H1 (cell line): Measurements from ENCODE around the gene DRD5.
"Not testable (repeated sequence)": the region's sequence is repeated elsewhere in the genome, so short reads cannot be mapped to it uniquely, and the experiment has no call there.

Source experiments
- CBX5 ChIP-seq: fragments of 300-800, 300-1000 bp; sonication (generic); IDR thresholded peaks from 2 replicates; pipeline ENCODE4 v1.7.1; 2016; ENCODE audit warnings: antibody characterized with exemption, low read length, low read depth
- CHD2 ChIP-seq: IDR thresholded peaks from 2 replicates; pipeline ENCODE4 v1.6.1; 2012; ENCODE audit warnings: low read length, improper control_type of control experiment
- EGR1 ChIP-seq: IDR thresholded peaks from 2 replicates; pipeline ENCODE4 v1.6.1; 2011; ENCODE audit warnings: low read depth, low read length, borderline replicate concordance
- GABPA ChIP-seq: IDR thresholded peaks from 2 replicates; pipeline ENCODE4 v1.6.1; 2011; ENCODE audit warnings: mild to moderate bottlenecking, low read length, moderate library complexity, borderline replicate concordance; ENCODE audit not compliant: insufficient read depth
- JUN ChIP-seq: IDR thresholded peaks from 2 replicates; pipeline ENCODE4 v1.6.1; 2011; ENCODE audit warnings: low read depth, mild to moderate bottlenecking, improper control_type of control experiment, low read length
- KDM1A ChIP-seq: fragments of 200-600, 300-600 bp; sonication (generic); IDR thresholded peaks from 2 replicates; pipeline ENCODE4 v1.7.1; 2016; ENCODE audit warnings: mild to moderate bottlenecking, low read length, borderline replicate concordance
- RAD21 ChIP-seq, 2 experiments: IDR thresholded peaks in 1 of 2; conservative IDR thresholded peaks in 1 of 2; 2 replicates each; pipeline ENCODE4 v1.6.1; 2011; ENCODE audit warnings: low read depth in 2 of 2, low read length in 2 of 2, improper control_type of control experiment in 1 of 2, inconsistent platforms in 1 of 2, mild to moderate bottlenecking in 1 of 2, moderate library complexity in 1 of 2
- SIN3A ChIP-seq, 2 experiments: IDR thresholded peaks in 1 of 2; conservative IDR thresholded peaks in 1 of 2; 2 replicates each; pipeline ENCODE4 v1.6.1; 2011 to 2012; ENCODE audit warnings: low read length in 2 of 2, improper control_type of control experiment in 1 of 2, low read depth in 1 of 2, mild to moderate bottlenecking in 1 of 2
- SIX5 ChIP-seq: IDR thresholded peaks from 2 replicates; pipeline ENCODE4 v1.6.1; 2011; ENCODE audit warnings: mild to moderate bottlenecking, low read depth, low read length
- TAF1 ChIP-seq: IDR thresholded peaks from 2 replicates; pipeline ENCODE4 v1.6.1; 2011; ENCODE audit warnings: mild to moderate bottlenecking, low read depth, low read length
- TF ChIP-seq, protein P1 (sequence below), 3 experiments: IDR thresholded peaks; 1 replicate in 2 of 3; 2 replicates in 1 of 3; pipeline versions ENCODE4 v1.5.1 to v1.6.1; 2011; ENCODE audit warnings: low read length in 3 of 3, mild to moderate bottlenecking in 3 of 3, inconsistent platforms in 2 of 3, low read depth in 1 of 3, moderate library complexity in 1 of 3; ENCODE audit not compliant: insufficient read depth in 1 of 3; ENCODE audit errors: control extremely low read depth in 1 of 3

DNA sequence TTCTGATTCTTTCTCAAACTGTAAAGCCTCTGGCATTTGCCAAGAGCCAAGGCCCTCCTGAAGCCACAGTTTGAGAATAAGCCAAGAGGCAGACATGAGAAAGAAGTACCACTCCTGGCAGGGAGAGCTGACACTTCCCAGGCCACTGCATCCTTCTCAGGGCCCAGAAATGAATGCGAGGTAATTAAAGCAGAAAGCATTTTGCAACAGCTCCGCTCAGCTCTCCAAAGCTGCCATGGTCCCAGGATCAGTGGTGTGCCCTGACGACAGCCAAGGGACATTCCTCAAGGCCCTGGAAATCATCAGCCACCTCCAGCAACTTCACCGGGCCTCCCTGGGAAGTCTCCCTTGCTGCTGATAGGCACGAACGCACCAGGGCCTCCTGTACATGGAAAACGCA lies 44.2 kb upstream of the DRD5 start:
- not testable (repeated sequence) for TF ChIP-seq JUN; EGR1; SIN3A (conservative IDR thresholded peaks at IDR 0.05 in 1 of 2, IDR thresholded peaks at IDR 0.05 in 1 of 2; ENCODE audit: low read depth in 1 of 2, low read length in 2 of 2); KDM1A; SIX5; TAF1; CBX5; CHD2; RAD21 (IDR thresholded peaks at IDR 0.05 in 1 of 2, conservative IDR thresholded peaks at IDR 0.05 in 1 of 2; ENCODE audit: low read depth in 2 of 2, low read length in 2 of 2); GABPA
- TF ChIP-seq, protein P1, sequence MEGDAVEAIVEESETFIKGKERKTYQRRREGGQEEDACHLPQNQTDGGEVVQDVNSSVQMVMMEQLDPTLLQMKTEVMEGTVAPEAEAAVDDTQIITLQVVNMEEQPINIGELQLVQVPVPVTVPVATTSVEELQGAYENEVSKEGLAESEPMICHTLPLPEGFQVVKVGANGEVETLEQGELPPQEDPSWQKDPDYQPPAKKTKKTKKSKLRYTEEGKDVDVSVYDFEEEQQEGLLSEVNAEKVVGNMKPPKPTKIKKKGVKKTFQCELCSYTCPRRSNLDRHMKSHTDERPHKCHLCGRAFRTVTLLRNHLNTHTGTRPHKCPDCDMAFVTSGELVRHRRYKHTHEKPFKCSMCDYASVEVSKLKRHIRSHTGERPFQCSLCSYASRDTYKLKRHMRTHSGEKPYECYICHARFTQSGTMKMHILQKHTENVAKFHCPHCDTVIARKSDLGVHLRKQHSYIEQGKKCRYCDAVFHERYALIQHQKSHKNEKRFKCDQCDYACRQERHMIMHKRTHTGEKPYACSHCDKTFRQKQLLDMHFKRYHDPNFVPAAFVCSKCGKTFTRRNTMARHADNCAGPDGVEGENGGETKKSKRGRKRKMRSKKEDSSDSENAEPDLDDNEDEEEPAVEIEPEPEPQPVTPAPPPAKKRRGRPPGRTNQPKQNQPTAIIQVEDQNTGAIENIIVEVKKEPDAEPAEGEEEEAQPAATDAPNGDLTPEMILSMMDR (IDR thresholded peaks at IDR 0.05; ENCODE audit: control extremely low read depth in 1 of 3, insufficient read depth in 1 of 3, low read depth in 1 of 3, low read length in 3 of 3), result not testable (repeated sequence)
